GM12878 (cell line): ENCODE results near the gene BEST4.

Experiments used
- CTCF ChIP-seq, 3 experiments: IDR thresholded peaks in 2 of 3; conservative IDR thresholded peaks in 1 of 3; 2 replicates each; pipeline ENCODE4 v1.5.1; 2011; ENCODE audit warnings: low read depth in 3 of 3, low read length in 3 of 3, mild to moderate bottlenecking in 3 of 3, control low read depth in 2 of 3, moderate library complexity in 2 of 3, inconsistent platforms in 1 of 3, mixed read lengths in 1 of 3; ENCODE audit not compliant: control insufficient read depth in 2 of 3, insufficient read depth in 1 of 3; ENCODE audit errors: extremely low read depth in 1 of 3
- EP300 ChIP-seq, 2 experiments: fragments of 150-350 bp in 1 of 2; IDR thresholded peaks; 2 replicates each; pipeline ENCODE4 v1.6.1; 2011 to 2012; ENCODE audit warnings: low read depth in 2 of 2, low read length in 2 of 2, borderline replicate concordance in 1 of 2, improper control_type of control experiment in 1 of 2, inconsistent platforms in 1 of 2; ENCODE audit not compliant: control insufficient read depth in 1 of 2
- EZH2 ChIP-seq: IDR thresholded peaks from 2 replicates; pipeline ENCODE4 v1.6.1; 2012; ENCODE audit warnings: low read depth, mild to moderate bottlenecking, control low read depth, inconsistent platforms, low read length, borderline replicate concordance; ENCODE audit not compliant: control insufficient read depth
- JUND ChIP-seq: IDR thresholded peaks from 2 replicates; pipeline ENCODE4 v1.6.1; 2012; ENCODE audit warnings: low read depth, mild to moderate bottlenecking, low read length, improper control_type of control experiment, moderate library complexity
- KDM1A ChIP-seq: fragments of 200-600 bp; sonication (generic); IDR thresholded peaks from 2 replicates; pipeline ENCODE4 v1.6.1; 2016; ENCODE audit warnings: borderline replicate concordance
- MXI1 ChIP-seq: fragments of 150-350 bp; IDR thresholded peaks from 2 replicates; pipeline ENCODE4 v1.6.1; 2011; ENCODE audit warnings: low read depth, mild to moderate bottlenecking, inconsistent platforms, low read length, improper control_type of control experiment
- POLR2A ChIP-seq: IDR thresholded peaks from 2 replicates; pipeline ENCODE4 v1.6.1; 2011; ENCODE audit warnings: low read depth, mild to moderate bottlenecking, low read length
- TAF1 ChIP-seq: IDR thresholded peaks from 2 replicates; pipeline ENCODE4 v1.6.1; 2011; ENCODE audit warnings: mild to moderate bottlenecking, low read depth, low read length, borderline replicate concordance
- ZNF24 ChIP-seq: fragments of 450-650 bp; IDR thresholded peaks from 2 replicates; pipeline ENCODE4 v1.6.1; 2017; ENCODE audit warnings: antibody characterized with exemption, mild to moderate bottlenecking

- TF ChIP-seq CTCF (IDR thresholded peaks at IDR 0.05 in 2 of 3, conservative IDR thresholded peaks at IDR 0.05 in 1 of 3; ENCODE audit: control insufficient read depth in 2 of 3, extremely low read depth in 1 of 3, insufficient read depth in 1 of 3, low read depth in 3 of 3, low read length in 3 of 3) (no peak), EP300 (IDR thresholded peaks at IDR 0.05; ENCODE audit: borderline replicate concordance in 1 of 2, control insufficient read depth in 1 of 2, low read depth in 2 of 2, low read length in 2 of 2) (no peak), TAF1 (no peak), EZH2 (no peak), ZNF24 (no peak), KDM1A (no peak), JUND (no peak), POLR2A (no peak), MXI1 (no peak)
Measured at GRCh38 chr1:44783697-44784093, 4.3 kb downstream of the BEST4 start.
